ENCODE measurements around the gene ARID2. TPM values are rescaled to one million over a fixed set of nuclear protein-coding genes. Genes with fewer than 3 reads are reported as not detected.

Gene ARID2
- total and polyA plus RNA-seq, 7 experiments from 2014 or later: 11.7 to 61.0 (median 48.3) TPM

DNA sequence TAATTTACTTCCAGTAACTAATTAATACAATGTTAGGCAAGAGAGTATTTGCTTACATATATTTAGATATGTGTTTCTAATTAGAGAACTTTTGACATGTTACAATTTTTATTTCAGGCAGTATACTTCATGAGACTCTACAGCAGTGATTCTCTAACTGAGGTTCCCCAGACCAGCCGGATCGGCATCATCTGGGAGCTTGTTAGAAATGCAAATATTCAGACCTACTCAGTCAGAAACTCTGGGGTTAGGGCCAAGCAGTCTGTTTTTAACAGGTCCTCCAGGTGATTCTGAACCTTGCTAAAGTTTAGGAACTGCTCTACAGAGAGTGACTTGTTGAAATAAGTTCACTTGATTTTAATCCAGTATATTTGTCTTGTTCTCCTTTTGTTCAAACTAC lies 46.5 kb downstream of the ARID2 start:
- DNase-seq (no peak), ATAC-seq (no peak)
- Mint-ChIP-seq H3K4me3 (no peak overlapping the region), H3K36me3 (peaks cover 0 to 9% (median 3%) of the 10 kb centered on the region in 5 donors), H3K4me1 (peaks cover 8 to 64% (median 48%) of the 10 kb centered on the region in 7 donors), H3K27me3 (no peaks in the 10 kb centered on the region), H3K9me3 (no peaks in the 10 kb centered on the region), H3K27ac (no peak overlapping the region)
- ChIA-PET CTCF (interaction anchor here (0.6 kb wide), 1 partner anchor 1550 kb away, joined by 3 read pairs; no protein-coding TSS in a partner anchor), POLR2A (no interaction called here)
- H3K36me3 ChIP-seq (ENCODE audit: control insufficient read depth in 2 of 3, insufficient read depth in 3 of 3, low read length in 3 of 3): no peaks in the 10 kb centered on the region
- peaks cover 0 to 6% of the 10 kb centered on the region in 2 donors for H3K4me1 ChIP-seq (ENCODE audit: control insufficient read depth in 2 of 2, insufficient read depth in 2 of 2, low read length in 2 of 2)
- intact Hi-C loops (cut with micrococcal nuclease): no loop called here
- no peaks in the 10 kb centered on the region for H3K27me3 ChIP-seq (ENCODE audit: control insufficient read depth in 2 of 2, insufficient read depth in 2 of 2, low read length in 2 of 2)
- H3K4me3 ChIP-seq (ENCODE audit: low read length): no peak overlapping the region
- no peak overlapping the region for H3K27ac ChIP-seq (ENCODE audit: low read depth, low read length)
- no peaks in the 10 kb centered on the region for H3K9me3 ChIP-seq (ENCODE audit: control insufficient read depth in 2 of 3, low read length in 3 of 3)

DNA sequence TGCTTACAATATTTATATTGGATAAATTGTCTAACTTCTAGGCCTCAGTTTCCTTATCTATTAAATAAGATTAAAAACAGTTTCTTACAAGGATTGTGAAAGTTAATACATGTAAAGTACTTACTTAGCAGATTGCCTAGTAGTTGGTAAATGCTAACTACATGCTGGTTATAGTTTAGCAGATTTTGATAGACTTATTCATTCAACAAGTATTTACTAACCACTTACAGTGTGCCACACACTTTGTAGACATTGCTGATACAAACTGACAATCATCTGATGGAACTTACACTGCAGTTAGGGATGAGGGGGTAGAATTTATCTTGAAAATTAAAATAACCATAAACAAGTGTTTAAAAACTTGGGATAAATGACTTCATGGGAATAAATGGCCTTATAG lies 50.4 kb downstream of the ARID2 start:
- H3K4me3 ChIP-seq (ENCODE audit: low read length): no peak overlapping the region
- Mint-ChIP-seq H3K9me3 (no peaks in the 10 kb centered on the region), H3K4me3 (no peak overlapping the region), H3K27me3 (no peaks in the 10 kb centered on the region), H3K27ac (peak overlapping the region in 2 of 9 donors; percentile 16 to 67), H3K36me3 (peaks cover 0 to 9% (median 2%) of the 10 kb centered on the region in 5 donors), H3K4me1 (peaks cover 0 to 43% (median 29%) of the 10 kb centered on the region in 7 donors)
- DNase-seq (no peak), ATAC-seq (no peak)
- no peaks in the 10 kb centered on the region for H3K27me3 ChIP-seq (ENCODE audit: control insufficient read depth in 2 of 2, insufficient read depth in 2 of 2, low read length in 2 of 2)
- intact Hi-C loops (cut with micrococcal nuclease): no loop called here
- ChIA-PET CTCF (interaction anchor here (0.7 kb wide), 1 partner anchor 1434 kb away, joined by 3 read pairs; no protein-coding TSS in a partner anchor), POLR2A (no interaction called here)
- peaks cover 0 to 3% (median 0%) of the 10 kb centered on the region in 3 experiments for H3K36me3 ChIP-seq (ENCODE audit: control insufficient read depth in 2 of 3, insufficient read depth in 3 of 3, low read length in 3 of 3)
- no peaks in the 10 kb centered on the region for H3K9me3 ChIP-seq (ENCODE audit: control insufficient read depth in 2 of 3, low read length in 3 of 3)
- H3K27ac ChIP-seq (ENCODE audit: low read depth, low read length): no peak overlapping the region
- H3K4me1 ChIP-seq (ENCODE audit: control insufficient read depth in 2 of 2, insufficient read depth in 2 of 2, low read length in 2 of 2): peaks cover 0 to under 1% of the 10 kb centered on the region in 2 donors

DNA sequence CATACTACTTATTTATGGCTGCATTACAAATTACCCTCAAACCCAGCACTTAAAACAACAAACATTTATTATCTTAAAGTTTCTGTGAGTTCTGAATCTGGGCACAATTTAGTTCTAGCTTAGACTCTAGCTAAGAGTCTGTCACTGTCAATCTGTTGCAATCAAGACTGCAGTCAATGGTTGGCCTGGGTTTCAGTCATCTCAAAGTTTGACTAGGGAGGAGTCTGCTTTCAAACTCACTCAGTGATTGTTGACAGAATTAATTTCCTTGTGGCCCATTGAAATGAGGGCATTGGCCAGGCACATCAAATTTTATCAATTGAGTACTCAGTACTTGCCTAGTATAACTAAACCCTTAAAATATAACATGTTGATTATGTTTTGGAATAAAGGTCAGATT lies 51.6 kb downstream of the ARID2 start:
- Histone ChIP-seq H3K27ac (ENCODE audit: low read depth, low read length) (no peak overlapping the region), H3K36me3 (ENCODE audit: control insufficient read depth in 2 of 3, insufficient read depth in 3 of 3, low read length in 3 of 3) (peaks cover 0 to 3% (median 0%) of the 10 kb centered on the region in 3 experiments), H3K4me1 (ENCODE audit: control insufficient read depth in 2 of 2, insufficient read depth in 2 of 2, low read length in 2 of 2) (no peaks in the 10 kb centered on the region), H3K4me3 (ENCODE audit: low read length) (no peak overlapping the region), H3K9me3 (ENCODE audit: control insufficient read depth in 2 of 3, low read length in 3 of 3) (no peaks in the 10 kb centered on the region), H3K27me3 (ENCODE audit: control insufficient read depth in 2 of 2, insufficient read depth in 2 of 2, low read length in 2 of 2) (no peaks in the 10 kb centered on the region)
- H3K36me3 Mint-ChIP-seq: peaks cover 0 to 7% (median 2%) of the 10 kb centered on the region in 5 donors
- POLR2A ChIA-PET: no interaction called here
- intact Hi-C loops (cut with micrococcal nuclease): no loop called here
- no peak overlapping the region for H3K4me3 Mint-ChIP-seq
- peaks cover 0 to 36% (median 24%) of the 10 kb centered on the region in 7 donors for H3K4me1 Mint-ChIP-seq
- CTCF ChIA-PET: no interaction called here
- H3K9me3 Mint-ChIP-seq: no peaks in the 10 kb centered on the region
- H3K27me3 Mint-ChIP-seq: no peaks in the 10 kb centered on the region
- ATAC-seq (no peak), DNase-seq (no peak)
- H3K27ac Mint-ChIP-seq: no peak overlapping the region

DNA sequence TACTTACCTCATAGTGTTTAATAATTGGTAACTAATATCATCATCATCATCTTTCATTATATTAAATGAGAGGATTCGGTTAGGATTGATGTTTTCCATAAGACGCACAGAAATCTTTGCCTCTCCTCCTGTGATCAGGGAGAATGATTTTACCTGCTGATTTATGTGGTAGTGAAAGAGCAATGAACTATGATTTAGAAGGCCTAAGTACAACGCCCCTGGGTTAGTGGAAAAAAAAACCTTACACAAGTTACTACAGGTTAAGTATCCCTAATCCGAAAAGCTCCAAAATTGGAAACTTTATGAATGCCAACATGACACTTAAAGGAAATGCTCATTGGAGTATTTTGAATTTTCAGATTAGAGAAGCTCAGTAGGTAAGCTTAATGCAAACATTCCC lies 55.8 kb downstream of the ARID2 start:
- Mint-ChIP-seq H3K9me3 (no peaks in the 10 kb centered on the region), H3K27ac (peak overlapping the region in 1 of 9 donors; percentile 26), H3K36me3 (peaks cover 0 to 8% (median 0%) of the 10 kb centered on the region in 5 donors), H3K27me3 (no peaks in the 10 kb centered on the region), H3K4me3 (no peak overlapping the region), H3K4me1 (peaks cover 0 to 48% (median 35%) of the 10 kb centered on the region in 7 donors)
- no peak overlapping the region for H3K27ac ChIP-seq (ENCODE audit: low read depth, low read length)
- no peaks in the 10 kb centered on the region for H3K9me3 ChIP-seq (ENCODE audit: control insufficient read depth in 2 of 3, low read length in 3 of 3)
- no peak for ATAC-seq
- no peak for DNase-seq
- no peaks in the 10 kb centered on the region for H3K4me1 ChIP-seq (ENCODE audit: control insufficient read depth in 2 of 2, insufficient read depth in 2 of 2, low read length in 2 of 2)
- peaks cover 0 to 3% (median 0%) of the 10 kb centered on the region in 3 experiments for H3K36me3 ChIP-seq (ENCODE audit: control insufficient read depth in 2 of 3, insufficient read depth in 3 of 3, low read length in 3 of 3)
- ChIA-PET POLR2A (interaction anchor here (0.6 to 0.7 kb wide), 2 partner anchors 45 to 57 kb away, joined by 3 read pairs; no protein-coding TSS in a partner anchor), CTCF (interaction anchor here (0.8 kb wide), 1 partner anchor 69 kb away, joined by 3 read pairs; no protein-coding TSS in a partner anchor)
- no peak overlapping the region for H3K4me3 ChIP-seq (ENCODE audit: low read length)
- H3K27me3 ChIP-seq (ENCODE audit: control insufficient read depth in 2 of 2, insufficient read depth in 2 of 2, low read length in 2 of 2): no peaks in the 10 kb centered on the region
- intact Hi-C loops (cut with micrococcal nuclease): no loop called here

DNA sequence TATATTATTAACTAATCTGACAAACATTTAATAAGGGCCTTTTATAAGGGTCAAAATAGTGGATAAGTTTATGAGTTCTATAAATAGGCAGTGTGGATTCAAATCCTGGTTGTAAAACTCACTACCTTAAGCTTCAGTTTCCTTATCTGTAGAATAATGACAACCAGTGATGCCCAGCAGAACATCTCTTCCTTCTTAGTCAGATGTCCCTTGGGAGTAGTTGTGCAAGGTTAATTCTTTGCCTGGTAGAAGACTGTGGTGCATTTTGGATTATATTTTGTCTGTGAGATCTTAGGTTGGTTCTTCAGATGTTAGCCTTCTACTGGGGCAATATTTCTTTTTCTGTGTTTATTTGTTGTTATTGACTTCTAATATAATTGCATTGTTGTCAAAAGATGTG lies 59.5 kb downstream of the ARID2 start:
- POLR2A ChIA-PET: no interaction called here
- ATAC-seq: no peak
- CTCF ChIA-PET: no interaction called here

DNA sequence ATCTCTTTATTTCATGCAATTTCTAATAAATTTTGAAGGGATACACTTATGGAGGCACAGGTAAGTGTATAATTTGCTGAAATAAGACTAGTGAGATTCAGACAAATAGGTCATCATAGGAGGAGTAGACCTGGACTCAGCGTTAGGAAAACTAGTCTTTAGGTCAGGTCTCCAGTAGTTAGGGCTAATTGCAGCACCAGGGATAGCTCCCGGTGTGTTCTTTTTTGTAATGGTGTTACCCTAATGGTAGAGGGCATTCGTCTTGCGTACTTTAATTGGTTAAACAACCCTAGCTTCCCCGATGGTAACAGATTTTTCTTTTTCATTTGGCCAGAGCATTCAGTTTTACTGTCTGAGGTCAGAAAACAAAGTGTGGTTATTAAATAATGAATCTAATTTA lies 64.9 kb downstream of the ARID2 start:
- Mint-ChIP-seq H3K4me1 (peaks cover 0 to 36% (median 28%) of the 10 kb centered on the region in 7 donors), H3K27ac (no peak overlapping the region), H3K36me3 (peaks cover 0 to 22% (median 11%) of the 10 kb centered on the region in 5 donors), H3K4me3 (no peak overlapping the region), H3K27me3 (no peaks in the 10 kb centered on the region), H3K9me3 (no peaks in the 10 kb centered on the region)
- Histone ChIP-seq H3K36me3 (ENCODE audit: control insufficient read depth in 2 of 3, insufficient read depth in 3 of 3, low read length in 3 of 3) (no peaks in the 10 kb centered on the region), H3K4me3 (ENCODE audit: low read length) (no peak overlapping the region), H3K9me3 (ENCODE audit: control insufficient read depth in 2 of 3, low read length in 3 of 3) (no peaks in the 10 kb centered on the region), H3K27me3 (ENCODE audit: control insufficient read depth in 2 of 2, insufficient read depth in 2 of 2, low read length in 2 of 2) (no peaks in the 10 kb centered on the region), H3K4me1 (ENCODE audit: control insufficient read depth in 2 of 2, insufficient read depth in 2 of 2, low read length in 2 of 2) (no peaks in the 10 kb centered on the region), H3K27ac (ENCODE audit: low read depth, low read length) (no peak overlapping the region)
- no peak for DNase-seq
- ATAC-seq: no peak
- CTCF ChIA-PET: interaction anchor here (0.6 kb wide), 1 partner anchor 437 kb away, joined by 4 read pairs; no protein-coding TSS in a partner anchor
- POLR2A ChIA-PET: no interaction called here
- intact Hi-C loops (cut with micrococcal nuclease): no loop called here

More for the DNA sequence above, 59.5 kb downstream of the ARID2 start:
- Histone ChIP-seq H3K27ac (ENCODE audit: low read depth, low read length) (no peak overlapping the region), H3K4me1 (ENCODE audit: control insufficient read depth in 2 of 2, insufficient read depth in 2 of 2, low read length in 2 of 2) (no peaks in the 10 kb centered on the region), H3K36me3 (ENCODE audit: control insufficient read depth in 2 of 3, insufficient read depth in 3 of 3, low read length in 3 of 3) (no peaks in the 10 kb centered on the region), H3K9me3 (ENCODE audit: control insufficient read depth in 2 of 3, low read length in 3 of 3) (no peaks in the 10 kb centered on the region), H3K4me3 (ENCODE audit: low read length) (no peak overlapping the region), H3K27me3 (ENCODE audit: control insufficient read depth in 2 of 2, insufficient read depth in 2 of 2, low read length in 2 of 2) (no peaks in the 10 kb centered on the region)
- peaks cover 0 to 11% (median 3%) of the 10 kb centered on the region in 5 donors for H3K36me3 Mint-ChIP-seq
- no peak overlapping the region for H3K4me3 Mint-ChIP-seq
- no peaks in the 10 kb centered on the region for H3K9me3 Mint-ChIP-seq
- H3K27ac Mint-ChIP-seq: peak overlapping the region in 1 of 9 donors; percentile 5
- intact Hi-C loops (cut with micrococcal nuclease): no loop called here
- DNase-seq: no peak
- no peaks in the 10 kb centered on the region for H3K27me3 Mint-ChIP-seq
- peaks cover 0 to 56% (median 42%) of the 10 kb centered on the region in 7 donors for H3K4me1 Mint-ChIP-seq

DNA sequence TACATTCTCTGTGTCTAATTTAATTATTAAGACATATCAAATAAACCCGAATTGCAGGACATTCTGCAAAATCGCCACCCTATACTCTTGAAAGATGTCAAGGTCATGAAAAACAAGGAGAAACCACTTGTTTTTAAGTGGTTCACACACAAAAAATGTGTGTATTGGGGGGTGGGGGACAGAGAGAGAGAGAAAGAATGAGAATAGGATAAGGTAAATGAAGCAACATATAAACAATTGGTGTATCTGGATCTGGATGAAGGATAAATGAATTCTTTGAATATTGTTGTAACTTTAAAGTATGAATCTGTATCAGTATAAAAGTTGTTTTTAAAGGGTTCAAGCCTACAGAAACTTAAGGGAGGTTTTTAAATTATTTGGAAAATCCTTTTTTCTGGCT lies 72.1 kb downstream of the ARID2 start:
- Mint-ChIP-seq H3K4me1 (peaks cover 4 to 59% (median 51%) of the 10 kb centered on the region in 7 donors), H3K36me3 (peaks cover 0 to 37% (median 19%) of the 10 kb centered on the region in 5 donors), H3K27me3 (no peaks in the 10 kb centered on the region), H3K4me3 (no peak overlapping the region), H3K9me3 (no peaks in the 10 kb centered on the region), H3K27ac (peak overlapping the region in 1 of 9 donors; percentile 63)
- H3K4me1 ChIP-seq (ENCODE audit: control insufficient read depth in 2 of 2, insufficient read depth in 2 of 2, low read length in 2 of 2): peaks cover 0 to 2% of the 10 kb centered on the region in 2 donors
- H3K9me3 ChIP-seq (ENCODE audit: control insufficient read depth in 2 of 3, low read length in 3 of 3): no peaks in the 10 kb centered on the region
- CTCF ChIA-PET: no interaction called here
- no peak overlapping the region for H3K4me3 ChIP-seq (ENCODE audit: low read length)
- ATAC-seq (no peak), DNase-seq (no peak)
- no peak overlapping the region for H3K27ac ChIP-seq (ENCODE audit: low read depth, low read length)
- H3K27me3 ChIP-seq (ENCODE audit: control insufficient read depth in 2 of 2, insufficient read depth in 2 of 2, low read length in 2 of 2): no peaks in the 10 kb centered on the region
- intact Hi-C loops (cut with micrococcal nuclease): no loop called here
- H3K36me3 ChIP-seq (ENCODE audit: control insufficient read depth in 2 of 3, insufficient read depth in 3 of 3, low read length in 3 of 3): no peaks in the 10 kb centered on the region
- POLR2A ChIA-PET: no interaction called here

All from naive thymus-derived CD4-positive, alpha-beta T cell (primary cell).